DOHH2 (cell line): ENCODE data around the gene AFAP1.
A peak's percentile ranks its signal among the peaks of the same experiment; 100 is the strongest.

Source experiments
- H3F3A ChIP-seq: fragments of 200-600 bp; sonication (generic), shearing (Covaris generic); 2 replicates; pipeline ENCODE4 v1.6.0; 2016; ENCODE audit warnings: antibody characterized with exemption, mild to moderate bottlenecking; ENCODE audit not compliant: control insufficient read depth, insufficient read depth
- H3K27ac ChIP-seq: fragments of 200-600 bp; sonication (generic); 2 replicates; pipeline ENCODE4 v1.5.1; 2014; ENCODE audit warnings: low read depth, mild to moderate bottlenecking, low read length, moderate library complexity
- H3K27me3 ChIP-seq: fragments of 200-600 bp; sonication (generic); 2 replicates; pipeline ENCODE4 v1.6.1; 2014; ENCODE audit warnings: mild to moderate bottlenecking, low read length, mixed read lengths; ENCODE audit not compliant: control insufficient read depth
- H3K36me3 ChIP-seq: fragments of 200-600 bp; sonication (generic); 2 replicates; pipeline ENCODE4 v1.6.1; 2014; ENCODE audit warnings: mild to moderate bottlenecking, low read length, moderate library complexity, mixed read lengths; ENCODE audit not compliant: control insufficient read depth
- H3K4me1 ChIP-seq: fragments of 200-600 bp; sonication (generic); 2 replicates; pipeline ENCODE4 v1.6.1; 2014; ENCODE audit warnings: mild to moderate bottlenecking, low read length, mixed read lengths; ENCODE audit not compliant: control insufficient read depth
- H3K4me2 ChIP-seq: fragments of 200-600 bp; sonication (generic); 2 replicates; pipeline ENCODE4 v1.6.0; 2014; ENCODE audit warnings: mild to moderate bottlenecking, low read length, moderate library complexity
- H3K4me3 ChIP-seq: fragments of 200-600 bp; sonication (generic); 2 replicates; pipeline ENCODE4 v1.5.1; 2014; ENCODE audit warnings: mild to moderate bottlenecking, low read length, mixed read lengths
- H3K79me2 ChIP-seq: fragments of 200-600 bp; sonication (generic); 2 replicates; pipeline ENCODE4 v1.6.1; 2014; ENCODE audit warnings: mild to moderate bottlenecking, low read length, mixed read lengths; ENCODE audit not compliant: control insufficient read depth
- H3K9me2 ChIP-seq: fragments of 200-600 bp; sonication (generic); replicated peaks from 2 replicates; pipeline ENCODE4 v1.6.1; 2014; ENCODE audit warnings: mild to moderate bottlenecking, low read length, mixed read lengths; ENCODE audit not compliant: control insufficient read depth
- H3K9me3 ChIP-seq: fragments of 200-600 bp; sonication (generic); 2 replicates; pipeline ENCODE4 v1.6.1; 2014; ENCODE audit warnings: antibody characterized with exemption, low read length, mixed read lengths; ENCODE audit not compliant: control insufficient read depth, insufficient read depth
- H4K20me1 ChIP-seq: fragments of 200-600 bp; sonication (generic); 2 replicates; pipeline ENCODE4 v1.6.0; 2014; ENCODE audit warnings: low read depth, mild to moderate bottlenecking, antibody characterized with exemption, low read length, moderate library complexity; ENCODE audit not compliant: control insufficient read depth, insufficient read depth
- CTCF ChIP-seq: fragments of 200-600 bp; sonication (generic); IDR thresholded peaks from one replicate; pipeline ENCODE4 v1.5.1; 2014; ENCODE audit warnings: antibody characterized with exemption, mild to moderate bottlenecking, low read depth, low read length; ENCODE audit not compliant: poor library complexity, severe bottlenecking
- EZH2phosphoT487 ChIP-seq: fragments of 200-600 bp; sonication (generic); IDR thresholded peaks from 2 replicates; pipeline ENCODE4 v1.6.1; 2017; ENCODE audit warnings: borderline replicate concordance, mild to moderate bottlenecking, antibody characterized with exemption, low read length, moderate library complexity, mixed read lengths

AFAP1 gene

GRCh38 chr4:7831330-7831729 lies 108.3 kb downstream of the AFAP1 start:
- H3K4me1 ChIP-seq = peaks cover 23% of the 10 kb centered on the region
- no peaks in the 10 kb centered on the region for H3K36me3 ChIP-seq
- H3K27ac ChIP-seq = peak overlapping the region; percentile 28; the same call in 1 of the 2 replicates
- H3K9me3 ChIP-seq = no peaks in the 10 kb centered on the region
- no peak for TF ChIP-seq EZH2phosphoT487
- no peak for TF ChIP-seq CTCF
- H3F3A ChIP-seq = no peaks in the 10 kb centered on the region
- peak overlapping the region; percentile 42 for H3K4me3 ChIP-seq
- no peaks in the 10 kb centered on the region for H3K79me2 ChIP-seq
- no peaks in the 10 kb centered on the region for H3K9me2 ChIP-seq
- peak overlapping the region; percentile 65 for H3K4me2 ChIP-seq
- H3K27me3 ChIP-seq = peaks cover 3% of the 10 kb centered on the region
- H4K20me1 ChIP-seq = no peaks in the 10 kb centered on the region

GRCh38 chr4:7830747-7831146 lies 108.9 kb downstream of the AFAP1 start:
- TF ChIP-seq CTCF = no peak
- no peak for TF ChIP-seq EZH2phosphoT487
- Histone ChIP-seq H3K4me2 (peak overlapping the region; percentile 65), H4K20me1 (no peaks in the 10 kb centered on the region), H3K27me3 (peaks cover 7% of the 10 kb centered on the region), H3K4me1 (peaks cover 23% of the 10 kb centered on the region), H3K27ac (no peak overlapping the region), H3K4me3 (no peak overlapping the region), H3K79me2 (no peaks in the 10 kb centered on the region), H3K9me2 (no peaks in the 10 kb centered on the region), H3K9me3 (no peaks in the 10 kb centered on the region), H3F3A (no peaks in the 10 kb centered on the region), H3K36me3 (no peaks in the 10 kb centered on the region)

GRCh38 chr4:7829652-7830580 lies 109.7 kb downstream of the AFAP1 start:
- Histone ChIP-seq H3K4me1 (peaks cover 23% of the 10 kb centered on the region), H3K79me2 (no peaks in the 10 kb centered on the region), H3K27ac (no peak overlapping the region), H3K4me3 (no peak overlapping the region), H3K27me3 (peaks cover 11% of the 10 kb centered on the region), H4K20me1 (no peaks in the 10 kb centered on the region), H3K9me3 (no peaks in the 10 kb centered on the region), H3K36me3 (no peaks in the 10 kb centered on the region), H3K4me2 (no peak overlapping the region), H3F3A (no peaks in the 10 kb centered on the region), H3K9me2 (no peaks in the 10 kb centered on the region)
- no peak for TF ChIP-seq CTCF
- TF ChIP-seq EZH2phosphoT487 = no peak
